Mesendoderm (in vitro differentiated cells): Measurements from ENCODE around the gene STUB1.
A peak's percentile ranks its signal among the peaks of the same experiment; 100 is the strongest.

Source experiments
- DNase-seq: peaks from one replicate; pipeline ENCODE4 v3.0.0; 2013
- H2AK5ac ChIP-seq: 2 replicates; pipeline ENCODE4 v1.6.1; 2013; ENCODE audit warnings: low read length, inconsistent platforms
- H2BK120ac ChIP-seq: 2 replicates; pipeline ENCODE4 v1.6.1; 2013; ENCODE audit warnings: low read depth, mild to moderate bottlenecking, low read length, moderate library complexity, mixed read lengths
- H2BK15ac ChIP-seq: replicated peaks from 2 replicates; pipeline ENCODE4 v1.6.1; 2013; ENCODE audit warnings: low read depth, mild to moderate bottlenecking, moderate library complexity
- H2BK5ac ChIP-seq: 2 replicates; pipeline ENCODE4 v1.6.1; 2013; ENCODE audit warnings: low read length, inconsistent platforms
- H3K18ac ChIP-seq: 2 replicates; pipeline ENCODE4 v1.6.1; 2013; ENCODE audit warnings: mild to moderate bottlenecking, low read length, mixed read lengths
- H3K23ac ChIP-seq: one replicate; pipeline ENCODE4 v1.6.1; 2013; ENCODE audit warnings: low read length
- H3K27ac ChIP-seq: 2 replicates; pipeline ENCODE4 v1.5.1; 2013; ENCODE audit warnings: low read depth, mild to moderate bottlenecking, inconsistent platforms, low read length, moderate library complexity
- H3K27me3 ChIP-seq: 2 replicates; pipeline ENCODE4 v1.6.1; 2013; ENCODE audit warnings: low read length, control low read depth, mild to moderate bottlenecking, inconsistent platforms; ENCODE audit not compliant: insufficient read depth, poor library complexity
- H3K36me3 ChIP-seq: 2 replicates; pipeline ENCODE4 v1.6.1; 2013; ENCODE audit warnings: low read length, inconsistent platforms; ENCODE audit not compliant: control insufficient read depth, insufficient read depth
- H3K4ac ChIP-seq: one replicate; pipeline ENCODE4 v1.6.1; 2013; ENCODE audit warnings: low read depth, mild to moderate bottlenecking, low read length, moderate library complexity
- H3K4me1 ChIP-seq: 2 replicates; pipeline ENCODE4 v1.6.1; 2013; ENCODE audit warnings: low read depth, low read length, inconsistent platforms; ENCODE audit not compliant: control insufficient read depth
- H3K4me2 ChIP-seq: 2 replicates; pipeline ENCODE4 v1.6.1; 2013; ENCODE audit warnings: low read length
- H3K4me3 ChIP-seq: 2 replicates; pipeline ENCODE4 v1.5.1; 2013; ENCODE audit warnings: mild to moderate bottlenecking, low read length
- H3K56ac ChIP-seq: one replicate; pipeline ENCODE4 v1.6.1; 2013; ENCODE audit warnings: low read length
- H3K79me1 ChIP-seq: 2 replicates; pipeline ENCODE4 v1.6.1; 2013; ENCODE audit warnings: low read length, inconsistent platforms
- H3K79me2 ChIP-seq: 2 replicates; pipeline ENCODE4 v1.6.1; 2013; ENCODE audit warnings: mild to moderate bottlenecking, low read length; ENCODE audit not compliant: control insufficient read depth, insufficient read depth
- H3K9ac ChIP-seq: 2 replicates; pipeline ENCODE4 v1.6.1; 2013; ENCODE audit warnings: low read length, inconsistent platforms
- H4K5ac ChIP-seq: one replicate; pipeline ENCODE4 v1.6.1; 2013; ENCODE audit warnings: low read length
- H4K8ac ChIP-seq: one replicate; pipeline ENCODE4 v1.6.1; 2013; ENCODE audit warnings: low read depth, mild to moderate bottlenecking, control low read depth, low read length, moderate library complexity
- WGBS: extraction: QIAGEN DNeasy Blood & Tissue Kit; methylation state at CpG from one replicate; pipeline ENCODE4 v1.1.7; 2013; ENCODE audit warnings: low lambda C conversion rate, missing lambda C conversion rate; ENCODE audit not compliant: insufficient coverage; ENCODE audit errors: extremely low coverage; 5-methylcytosine and 5-hydroxymethylcytosine counted together

STUB1 gene

GRCh38 chr16:674968-675883 lies 5.0 kb upstream of the STUB1 start, which contains the start of gene RHBDL1:
RHBDL1 (plus strand) TSS chr16:675671; CDS start chr16:675791, 120 bp downstream.
- WGBS, result no CpG with 5 or more reads among the region's 73 CpGs
- Histone ChIP-seq H4K5ac (no peak within 1 kb of the TSS), H3K27ac (no peak within 1 kb of the TSS), H3K79me2 (no peaks in the 10 kb centered on the region), H3K4ac (no peak within 1 kb of the TSS), H3K79me1 (no peaks in the 10 kb centered on the region), H2BK5ac (no peak within 1 kb of the TSS), H2BK120ac (no peak within 1 kb of the TSS), H3K23ac (no peak within 1 kb of the TSS), H3K4me1 (peaks cover 5% of the 10 kb centered on the region), H3K56ac (peak within 1 kb of the TSS; percentile 67), H3K18ac (no peak within 1 kb of the TSS), H3K4me3 (no peak within 1 kb of the TSS), H2BK15ac (no peak within 1 kb of the TSS), H2AK5ac (no peak within 1 kb of the TSS), H4K8ac (no peak within 1 kb of the TSS), H3K36me3 (peaks cover 15% of the 10 kb centered on the region), H3K4me2 (peak within 1 kb of the TSS; percentile 38), H3K27me3 (no peaks in the 10 kb centered on the region), H3K9ac (peak within 1 kb of the TSS; percentile 53)
- DNase-seq, result peak; percentile 84

GRCh38 chr16:675884-676564 lies 4.2 kb upstream of the STUB1 start:
- Histone ChIP-seq H3K56ac (peak overlapping the region; percentile 25), H3K36me3 (peaks cover 10% of the 10 kb centered on the region), H2BK15ac (no peak overlapping the region), H3K9ac (no peak overlapping the region), H3K79me2 (peaks cover 4% of the 10 kb centered on the region), H3K18ac (no peak overlapping the region), H3K27me3 (no peaks in the 10 kb centered on the region), H3K23ac (no peak overlapping the region), H3K4me3 (no peak overlapping the region), H4K5ac (no peak overlapping the region), H3K79me1 (peaks cover under 1% of the 10 kb centered on the region), H4K8ac (no peak overlapping the region), H2BK5ac (no peak overlapping the region), H2BK120ac (no peak overlapping the region), H3K4me2 (no peak overlapping the region), H3K4ac (no peak overlapping the region), H3K4me1 (peaks cover 5% of the 10 kb centered on the region), H3K27ac (no peak overlapping the region), H2AK5ac (no peak overlapping the region)
- no peak for DNase-seq
- no CpG with 5 or more reads among the region's 25 CpGs for WGBS

GRCh38 chr16:676565-676902 lies 3.7 kb upstream of the STUB1 start:
- no peak overlapping the region for H3K4me3 ChIP-seq

GRCh38 chr16:676913-677312 lies 3.3 kb upstream of the STUB1 start:
- peaks cover 6% of the 10 kb centered on the region for H3K79me1 ChIP-seq
- H2AK5ac ChIP-seq, result no peak overlapping the region
- H3K4me2 ChIP-seq, result no peak overlapping the region
- no CpG with 5 or more reads among the region's 23 CpGs for WGBS
- H2BK120ac ChIP-seq, result no peak overlapping the region
- H4K5ac ChIP-seq, result no peak overlapping the region
- peaks cover 12% of the 10 kb centered on the region for H3K36me3 ChIP-seq
- no peak overlapping the region for H3K23ac ChIP-seq
- no peaks in the 10 kb centered on the region for H3K27me3 ChIP-seq
- no peak overlapping the region for H3K56ac ChIP-seq
- no peak overlapping the region for H3K4me3 ChIP-seq
- no peak overlapping the region for H3K9ac ChIP-seq
- H4K8ac ChIP-seq, result no peak overlapping the region
- no peak overlapping the region for H3K27ac ChIP-seq
- H3K79me2 ChIP-seq, result peaks cover 13% of the 10 kb centered on the region
- H2BK15ac ChIP-seq, result no peak overlapping the region
- H2BK5ac ChIP-seq, result no peak overlapping the region
- H3K4ac ChIP-seq, result no peak overlapping the region
- no peak overlapping the region for H3K18ac ChIP-seq
- peaks cover 5% of the 10 kb centered on the region for H3K4me1 ChIP-seq
- DNase-seq, result no peak

More at GRCh38 chr16:676565-676902, 3.7 kb upstream of the STUB1 start:
- Histone ChIP-seq H4K5ac (no peak overlapping the region), H3K18ac (no peak overlapping the region), H2AK5ac (no peak overlapping the region), H2BK120ac (no peak overlapping the region), H3K27ac (no peak overlapping the region), H3K56ac (no peak overlapping the region), H3K23ac (no peak overlapping the region), H3K4ac (no peak overlapping the region), H3K4me1 (peaks cover 5% of the 10 kb centered on the region), H3K9ac (no peak overlapping the region), H3K79me1 (peaks cover 2% of the 10 kb centered on the region), H3K4me2 (no peak overlapping the region), H3K36me3 (peaks cover 10% of the 10 kb centered on the region), H2BK15ac (no peak overlapping the region), H2BK5ac (no peak overlapping the region), H4K8ac (no peak overlapping the region), H3K79me2 (peaks cover 9% of the 10 kb centered on the region), H3K27me3 (no peaks in the 10 kb centered on the region)
- no peak for DNase-seq
- WGBS, result no CpG with 5 or more reads among the region's 21 CpGs

- no peak overlapping the region for H2BK5ac ChIP-seq
- H3K79me2 ChIP-seq, result peaks cover 15% of the 10 kb centered on the region
- no peak overlapping the region for H3K4me2 ChIP-seq
- no peak overlapping the region for H3K27ac ChIP-seq
- H3K56ac ChIP-seq, result no peak overlapping the region
- H3K4me3 ChIP-seq, result no peak overlapping the region
- peaks cover 5% of the 10 kb centered on the region for H3K4me1 ChIP-seq
- H3K36me3 ChIP-seq, result peaks cover 13% of the 10 kb centered on the region
- H2BK120ac ChIP-seq, result no peak overlapping the region
- no peak overlapping the region for H3K4ac ChIP-seq
- no peaks in the 10 kb centered on the region for H3K27me3 ChIP-seq
- no peak overlapping the region for H4K8ac ChIP-seq
- no peak overlapping the region for H2BK15ac ChIP-seq
- H4K5ac ChIP-seq, result no peak overlapping the region
- H2AK5ac ChIP-seq, result no peak overlapping the region
- DNase-seq, result no peak
- no peak overlapping the region for H3K9ac ChIP-seq
- H3K18ac ChIP-seq, result no peak overlapping the region
- peaks cover 11% of the 10 kb centered on the region for H3K79me1 ChIP-seq
- no CpG with 5 or more reads among the region's 57 CpGs for WGBS
- H3K23ac ChIP-seq, result no peak overlapping the region
Observed at GRCh38 chr16:677316-678190, 2.7 kb upstream of the STUB1 start.
